Calu3 (cell line): ENCODE data around the gene SORBS2. TPM values are rescaled to one million over a fixed set of nuclear protein-coding genes. Genes with fewer than 3 reads are reported as not detected.

ENCODE experiments used
- BruUV-seq: library from RNA; stranded (reverse); fragments of 400-500 nt; replicated peaks from 2 replicates; lab custom pipeline; 2021; lab: Mats Ljungman, UMichigan
- CTCF ChIA-PET: fragments of 300-600 bp; sonication (Branson Sonifier 250); formaldehyde crosslinking; loops from one replicate; lab custom pipeline; 2022; ENCODE audit warnings: antibody characterized with exemption; lab: Charles Lee
- DNase-seq: peaks from one replicate; pipeline ENCODE4 v3.0.0; 2022
- H3K27ac Mint-ChIP-seq: one replicate; pipeline ENCODE4 v1.8.0; 2022; ENCODE audit warnings: mixed read lengths; ENCODE audit not compliant: unreplicated experiment
- H3K27me3 Mint-ChIP-seq: one replicate; pipeline ENCODE4 v1.8.0; 2022; ENCODE audit warnings: mixed read lengths; ENCODE audit not compliant: unreplicated experiment
- H3K36me3 Mint-ChIP-seq: one replicate; pipeline ENCODE4 v1.8.0; 2022; ENCODE audit warnings: mild to moderate bottlenecking, moderate library complexity, mixed read lengths; ENCODE audit not compliant: insufficient read depth, unreplicated experiment
- H3K4me1 Mint-ChIP-seq: one replicate; pipeline ENCODE4 v1.8.0; 2022; ENCODE audit warnings: mild to moderate bottlenecking, low read depth, mixed read lengths; ENCODE audit not compliant: unreplicated experiment
- H3K4me3 Mint-ChIP-seq: one replicate; pipeline ENCODE4 v1.8.0; 2022; ENCODE audit warnings: mild to moderate bottlenecking, low read depth, moderate library complexity, mixed read lengths; ENCODE audit not compliant: unreplicated experiment
- H3K9me3 Mint-ChIP-seq: one replicate; pipeline ENCODE4 v1.8.0; 2022; ENCODE audit warnings: low read depth, mixed read lengths; ENCODE audit not compliant: unreplicated experiment
- intact Hi-C: fragments of 100-400 bp; cut with micrococcal nuclease; formaldehyde crosslinking; loops from one replicate; pipeline ENCODE4 v1.10.0; 2022; ENCODE audit not compliant: unreplicated experiment
- total RNA-seq: library from RNA; stranded (reverse); gene quantifications from 2 replicates; pipeline ENCODE4 v1.2.3, GENCODE V29; 2022
- TF ChIP-seq, protein P1 (sequence below): fragments of 200-600 bp; IDR thresholded peaks from one replicate; pipeline ENCODE4 v1.8.0; 2022; ENCODE audit warnings: antibody characterized with exemption; ENCODE audit not compliant: unreplicated experiment

The SORBS2 gene
- total RNA-seq, 1 experiment from 2014 or later, result 52.8 TPM

DNA sequence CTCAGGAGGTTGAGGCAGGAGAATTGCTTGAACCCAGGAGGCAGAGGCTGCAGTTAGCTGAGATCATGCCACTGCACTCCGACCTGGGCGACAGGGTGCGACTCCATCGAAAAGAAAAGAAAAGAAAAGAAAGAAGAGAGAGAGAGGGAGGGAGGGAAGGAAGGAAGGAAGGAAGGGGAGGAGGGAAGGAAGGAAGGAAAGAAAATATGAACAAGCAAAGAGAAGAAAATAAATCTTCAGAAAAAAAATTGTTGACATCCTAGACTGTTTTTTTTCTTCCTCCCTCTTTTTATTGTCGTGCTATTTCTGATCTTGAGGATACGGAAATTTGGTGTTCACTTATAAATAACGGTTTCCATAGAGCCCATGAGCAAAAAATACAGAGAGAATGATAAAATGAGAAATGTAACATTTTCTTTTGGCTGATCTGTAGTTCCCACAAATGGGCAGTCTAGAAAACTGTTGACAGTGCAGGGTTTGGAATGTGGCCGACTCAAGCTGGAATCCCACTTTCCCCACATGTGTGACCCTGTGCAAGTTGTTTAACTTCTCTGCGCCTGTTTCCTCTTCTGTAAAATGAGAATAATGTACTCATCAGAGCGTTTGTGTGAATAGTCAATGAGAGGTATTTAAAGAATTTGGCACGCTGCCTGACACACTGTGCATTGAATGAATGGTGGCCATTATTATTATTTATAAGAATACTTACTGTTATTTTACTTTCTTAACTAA lies 19.4 kb downstream of the SORBS2 start:
- no TSS peak for BruUV-seq
- intact Hi-C loops, result loop anchor here (2.0 kb wide), 1 partner anchor 38 kb away; no protein-coding TSS in a partner anchor
- Mint-ChIP-seq H3K27me3 (no peaks in the 10 kb centered on the region), H3K27ac (no peak overlapping the region), H3K4me1 (peaks cover 21% of the 10 kb centered on the region), H3K36me3 (no peaks in the 10 kb centered on the region), H3K4me3 (no peak overlapping the region), H3K9me3 (no peaks in the 10 kb centered on the region)
- CTCF ChIA-PET, result interaction anchor here (1.5 kb wide), 1 partner anchor 229 kb away, joined by 4 read pairs; no protein-coding TSS in a partner anchor
- TF ChIP-seq, protein P1, sequence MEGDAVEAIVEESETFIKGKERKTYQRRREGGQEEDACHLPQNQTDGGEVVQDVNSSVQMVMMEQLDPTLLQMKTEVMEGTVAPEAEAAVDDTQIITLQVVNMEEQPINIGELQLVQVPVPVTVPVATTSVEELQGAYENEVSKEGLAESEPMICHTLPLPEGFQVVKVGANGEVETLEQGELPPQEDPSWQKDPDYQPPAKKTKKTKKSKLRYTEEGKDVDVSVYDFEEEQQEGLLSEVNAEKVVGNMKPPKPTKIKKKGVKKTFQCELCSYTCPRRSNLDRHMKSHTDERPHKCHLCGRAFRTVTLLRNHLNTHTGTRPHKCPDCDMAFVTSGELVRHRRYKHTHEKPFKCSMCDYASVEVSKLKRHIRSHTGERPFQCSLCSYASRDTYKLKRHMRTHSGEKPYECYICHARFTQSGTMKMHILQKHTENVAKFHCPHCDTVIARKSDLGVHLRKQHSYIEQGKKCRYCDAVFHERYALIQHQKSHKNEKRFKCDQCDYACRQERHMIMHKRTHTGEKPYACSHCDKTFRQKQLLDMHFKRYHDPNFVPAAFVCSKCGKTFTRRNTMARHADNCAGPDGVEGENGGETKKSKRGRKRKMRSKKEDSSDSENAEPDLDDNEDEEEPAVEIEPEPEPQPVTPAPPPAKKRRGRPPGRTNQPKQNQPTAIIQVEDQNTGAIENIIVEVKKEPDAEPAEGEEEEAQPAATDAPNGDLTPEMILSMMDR, result no peak
- DNase-seq, result peak; percentile 60

DNA sequence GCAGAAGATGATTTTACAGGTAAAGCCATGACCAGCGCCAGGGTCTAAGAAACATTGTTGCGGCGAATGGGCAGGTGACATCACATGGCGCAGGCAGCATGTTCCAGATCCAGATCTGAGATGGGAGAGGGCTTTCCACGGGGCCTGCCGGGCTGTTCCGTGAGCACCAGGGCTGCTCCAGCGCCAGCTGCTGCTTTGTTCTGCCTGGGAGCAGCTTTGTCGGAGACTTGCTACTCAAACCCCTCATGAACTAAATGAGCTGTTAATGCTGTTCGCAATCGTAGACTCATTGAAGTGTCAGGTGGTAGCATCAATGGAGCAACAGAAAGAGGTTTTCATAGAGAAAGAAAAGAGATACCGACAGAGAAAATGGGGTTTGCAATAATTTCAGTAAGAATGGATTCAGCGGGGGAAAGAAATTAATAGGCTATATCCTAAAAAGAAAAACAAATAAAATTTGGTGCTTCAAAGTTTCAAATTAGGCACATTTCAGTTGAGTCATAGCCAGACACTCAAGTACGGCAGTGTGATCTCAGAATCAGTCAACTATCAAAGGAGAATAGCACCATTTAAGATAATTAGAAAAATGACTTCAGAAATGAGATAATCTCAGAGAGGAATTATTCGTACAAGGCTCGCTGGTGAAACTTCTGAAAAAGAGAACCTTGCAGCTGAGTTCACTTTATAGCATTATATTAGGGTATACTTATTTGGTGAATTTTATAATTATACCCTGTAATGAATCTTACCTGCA lies 23.9 kb downstream of the SORBS2 start:
- Mint-ChIP-seq H3K36me3 (no peaks in the 10 kb centered on the region), H3K27ac (no peak overlapping the region), H3K9me3 (no peaks in the 10 kb centered on the region), H3K4me3 (no peak overlapping the region), H3K4me1 (peaks cover 15% of the 10 kb centered on the region), H3K27me3 (no peaks in the 10 kb centered on the region)
- CTCF ChIA-PET, result no interaction called here
- TF ChIP-seq, protein P1, result no peak
- DNase-seq, result no peak
- BruUV-seq, result no TSS peak
- intact Hi-C loops, result no loop called here

DNA sequence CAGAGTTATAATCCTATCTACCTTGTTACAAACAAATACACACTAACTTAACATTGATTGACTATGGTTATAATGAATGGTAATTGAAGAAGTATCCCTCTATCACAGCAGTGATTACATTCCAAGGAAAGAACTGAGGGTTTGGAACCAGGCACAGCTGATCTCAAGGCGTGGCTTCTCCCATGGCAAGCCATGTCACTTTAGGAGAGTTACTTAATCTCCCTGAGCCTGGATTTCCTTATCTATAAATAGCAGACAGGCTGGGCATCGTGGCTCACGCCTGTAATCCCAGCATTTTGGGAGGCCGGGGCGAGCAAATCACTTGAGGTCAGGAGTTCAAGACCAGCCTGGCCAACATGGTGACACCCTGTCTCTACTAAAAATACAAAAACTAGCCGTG lies 25.6 kb downstream of the SORBS2 start:
- H3K4me3 Mint-ChIP-seq, result no peak overlapping the region
- DNase-seq, result no peak
- CTCF ChIA-PET, result interaction anchor here (0.7 to 0.8 kb wide), 2 partner anchors 276 to 775 kb away, joined by 4 to 6 read pairs; no protein-coding TSS in a partner anchor
- peaks cover 12% of the 10 kb centered on the region for H3K4me1 Mint-ChIP-seq
- no peak overlapping the region for H3K27ac Mint-ChIP-seq
- TF ChIP-seq, protein P1, result no peak
- no TSS peak for BruUV-seq
- no peaks in the 10 kb centered on the region for H3K9me3 Mint-ChIP-seq
- intact Hi-C loops, result no loop called here
- no peaks in the 10 kb centered on the region for H3K27me3 Mint-ChIP-seq
- H3K36me3 Mint-ChIP-seq, result peaks cover 4% of the 10 kb centered on the region

DNA sequence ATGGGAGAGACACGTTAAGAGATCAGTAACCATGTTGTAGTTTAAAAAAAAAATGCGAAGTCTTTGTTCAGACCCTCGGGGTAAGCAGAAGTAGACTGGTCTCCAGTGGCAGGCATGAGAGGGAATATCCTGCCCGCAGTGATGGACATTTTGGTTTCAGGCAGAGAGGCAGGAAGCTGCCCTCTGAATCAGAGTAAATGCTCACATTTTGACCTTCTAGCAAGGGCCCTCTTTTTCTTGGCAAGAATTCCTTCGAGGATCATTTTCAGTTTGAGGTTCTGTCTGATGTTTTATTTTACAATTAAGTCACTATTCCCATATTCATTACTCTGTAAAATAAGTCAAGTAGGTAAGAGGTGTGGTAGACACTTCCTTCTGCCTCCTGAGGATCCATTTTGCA lies 28.4 kb downstream of the SORBS2 start:
- no TSS peak for BruUV-seq
- Mint-ChIP-seq H3K4me1 (peaks cover 19% of the 10 kb centered on the region), H3K4me3 (no peak overlapping the region), H3K9me3 (no peaks in the 10 kb centered on the region), H3K27ac (no peak overlapping the region), H3K27me3 (no peaks in the 10 kb centered on the region), H3K36me3 (peaks cover 4% of the 10 kb centered on the region)
- TF ChIP-seq, protein P1, result no peak
- DNase-seq, result no peak
- intact Hi-C loops, result no loop called here
- CTCF ChIA-PET, result no interaction called here
